Common myeloid progenitor, CD34-positive (primary cell): ENCODE results near the gene ASTN2.

Source experiments
- CTCF ChIA-PET: fragments of 350-600 bp; sonication (Branson Sonifier 250); formaldehyde crosslinking; loops from one replicate; lab custom pipeline; 2021; ENCODE audit warnings: antibody characterized with exemption; lab: Charles Lee
- POLR2A ChIA-PET: fragments of 350-600 bp; sonication (Branson Sonifier 250); formaldehyde crosslinking; loops from one replicate; lab custom pipeline; 2021; ENCODE audit warnings: antibody characterized with exemption; lab: Charles Lee
- DNase-seq, 3 donors: peaks; one replicate each; pipeline versions ENCODE4 v3.0.0 to v3.0.0-alpha.2; 2013
- H3K27ac ChIP-seq, 2 experiments: 1 replicate in 1 of 2; 2 replicates in 1 of 2; pipeline ENCODE4 v1.7.0; 2013; ENCODE audit warnings: inconsistent platforms in 2 of 2, low read length in 2 of 2, mild to moderate bottlenecking in 2 of 2, low read depth in 1 of 2, moderate library complexity in 1 of 2; ENCODE audit not compliant: severe bottlenecking in 2 of 2, insufficient read depth in 1 of 2, poor library complexity in 1 of 2
- H3K27me3 ChIP-seq, 5 experiments: replicated peaks in 2 of 5; 1 replicate in 3 of 5; 2 replicates in 2 of 5; pipeline versions ENCODE4 v1.6.1 to v1.7.0; 2013; ENCODE audit warnings: low read length in 4 of 5, mild to moderate bottlenecking in 2 of 5, moderate library complexity in 2 of 5, inconsistent platforms in 1 of 5; ENCODE audit not compliant: insufficient read depth in 5 of 5, control insufficient read depth in 4 of 5
- H3K36me3 ChIP-seq, 4 experiments: 1 replicate in 2 of 4; 2 replicates in 2 of 4; pipeline versions ENCODE4 v1.6.1 to v1.7.0; 2013; ENCODE audit warnings: low read length in 3 of 4, control low read depth in 1 of 4, mild to moderate bottlenecking in 1 of 4; ENCODE audit not compliant: control insufficient read depth in 4 of 4, insufficient read depth in 4 of 4
- H3K4me1 ChIP-seq, 4 experiments: 1 replicate in 3 of 4; 2 replicates in 1 of 4; pipeline versions ENCODE4 v1.6.1 to v1.7.1; 2013; ENCODE audit warnings: low read length in 3 of 4, mild to moderate bottlenecking in 3 of 4, control low read depth in 1 of 4, inconsistent platforms in 1 of 4, moderate library complexity in 1 of 4; ENCODE audit not compliant: control insufficient read depth in 4 of 4, insufficient read depth in 4 of 4; ENCODE audit errors: control extremely low read depth in 1 of 4
- H3K4me3 ChIP-seq, 7 experiments: 1 replicate in 4 of 7; 2 replicates in 3 of 7; pipeline versions ENCODE4 v1.5.1 to v1.7.0; 2013; ENCODE audit warnings: mild to moderate bottlenecking in 7 of 7, low read length in 6 of 7, moderate library complexity in 6 of 7, inconsistent platforms in 2 of 7, low read depth in 2 of 7, control low read depth in 1 of 7; ENCODE audit not compliant: insufficient read depth in 4 of 7, control insufficient read depth in 1 of 7; ENCODE audit errors: extremely low read depth in 1 of 7
- H3K9me3 ChIP-seq, 5 experiments: 1 replicate in 4 of 5; 2 replicates in 1 of 5; pipeline versions ENCODE4 v1.6.1 to v1.7.1; 2013; ENCODE audit warnings: low read length in 4 of 5, mild to moderate bottlenecking in 2 of 5, inconsistent platforms in 1 of 5, low read depth in 1 of 5, moderate library complexity in 1 of 5; ENCODE audit not compliant: control insufficient read depth in 4 of 5, insufficient read depth in 2 of 5; ENCODE audit errors: control extremely low read depth in 1 of 5
- WGBS: methylation state at CpG from one replicate; pipeline ENCODE4 v1.1.5; 2013; ENCODE audit not compliant: insufficient coverage; 5-methylcytosine and 5-hydroxymethylcytosine counted together

Gene ASTN2

GRCh38 chr9:116550696-116551436, 864.0 kb downstream of the ASTN2 start:
- Histone ChIP-seq H3K27ac (no peak overlapping the region), H3K36me3 (no peaks in the 10 kb centered on the region), H3K9me3 (no peaks in the 10 kb centered on the region), H3K4me1 (peaks cover 0 to 15% (median 6%) of the 10 kb centered on the region in 4 experiments), H3K4me3 (no peak overlapping the region), H3K27me3 (no peaks in the 10 kb centered on the region)
- peak in 1 of 3 donors; percentile 24 for DNase-seq
- CTCF ChIA-PET = no interaction called here
- 0% methylated on average over 2 of the region's 3 CpGs for WGBS
- POLR2A ChIA-PET = no interaction called here

- no peak for DNase-seq
- CTCF ChIA-PET = no interaction called here
- Histone ChIP-seq H3K9me3 (no peaks in the 10 kb centered on the region), H3K27me3 (no peaks in the 10 kb centered on the region), H3K27ac (no peak overlapping the region), H3K4me3 (no peak overlapping the region), H3K4me1 (peaks cover 0 to 15% (median 6%) of the 10 kb centered on the region in 4 experiments), H3K36me3 (no peaks in the 10 kb centered on the region)
- 86% methylated on average over 1 of the region's 5 CpGs for WGBS
- POLR2A ChIA-PET = no interaction called here
These were observed 864.8 kb downstream of the ASTN2 start for GRCh38 chr9:116549786-116550660.

GRCh38 chr9:116549061-116549664, 865.7 kb downstream of the ASTN2 start:
- WGBS = 39% methylated on average over 9 of the region's 9 CpGs
- H3K4me3 ChIP-seq = no peak overlapping the region
- peak; percentile 9 to 62 (median 34) for DNase-seq
- no peaks in the 10 kb centered on the region for H3K36me3 ChIP-seq
- H3K27me3 ChIP-seq = no peaks in the 10 kb centered on the region
- ChIA-PET CTCF (interaction anchor here (1.3 to 1.6 kb wide), 2 partner anchors 20 to 24 kb away, joined by 3 read pairs; no protein-coding TSS in a partner anchor), POLR2A (no interaction called here)
- no peaks in the 10 kb centered on the region for H3K9me3 ChIP-seq
- no peak overlapping the region for H3K27ac ChIP-seq
- peaks cover 0 to 15% (median 6%) of the 10 kb centered on the region in 4 experiments for H3K4me1 ChIP-seq

GRCh38 chr9:116547729-116548426, 867.0 kb downstream of the ASTN2 start:
- no peaks in the 10 kb centered on the region for H3K36me3 ChIP-seq
- peaks cover 0 to 15% (median 6%) of the 10 kb centered on the region in 4 experiments for H3K4me1 ChIP-seq
- DNase-seq = no peak
- no peak overlapping the region for H3K4me3 ChIP-seq
- ChIA-PET CTCF (interaction anchor here (1.3 to 1.6 kb wide), 2 partner anchors 22 kb away, joined by 3 read pairs; no protein-coding TSS in a partner anchor), POLR2A (no interaction called here)
- 96% methylated on average over 9 of the region's 11 CpGs for WGBS
- no peak overlapping the region for H3K27ac ChIP-seq
- no peaks in the 10 kb centered on the region for H3K9me3 ChIP-seq
- H3K27me3 ChIP-seq = no peaks in the 10 kb centered on the region

DNA sequence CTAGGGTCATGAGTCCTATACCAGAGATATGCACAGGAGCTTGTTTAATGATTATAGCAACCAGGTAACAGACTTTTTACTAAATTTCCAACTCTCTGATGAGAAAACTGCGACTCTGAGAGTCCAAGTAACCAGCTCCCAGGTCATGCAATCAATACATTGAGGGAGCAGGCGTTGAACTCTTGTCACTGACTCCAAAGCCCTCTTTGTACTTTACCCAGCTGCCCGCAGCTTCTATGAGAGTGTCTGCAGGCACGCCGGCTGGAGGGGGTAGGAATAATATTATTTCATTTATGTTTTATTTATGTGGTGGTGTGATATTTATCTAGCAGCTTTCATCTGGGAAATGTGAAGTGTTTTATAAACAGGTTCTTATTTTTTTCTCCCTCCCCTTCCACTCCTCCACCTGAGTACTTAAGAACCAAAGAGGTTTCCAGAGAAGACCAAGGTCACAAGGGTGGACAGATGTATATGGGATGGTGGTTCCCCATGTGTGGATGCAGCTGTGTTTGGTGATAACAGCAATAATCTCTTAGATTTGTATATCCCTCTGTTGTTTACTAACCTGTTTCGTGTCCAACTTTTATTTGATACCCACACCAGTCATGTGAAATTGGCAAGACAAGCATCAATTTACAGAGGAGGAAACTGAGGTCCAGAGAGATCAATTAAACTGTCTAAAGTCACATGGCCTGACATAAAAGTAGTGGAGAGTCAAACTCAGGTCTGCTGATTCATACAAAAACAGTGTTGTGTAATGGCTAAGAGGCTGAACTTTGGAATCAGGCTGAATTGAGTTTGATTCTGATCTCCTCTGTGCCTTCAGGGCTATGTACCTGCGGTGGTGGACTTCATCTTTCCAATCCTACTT, 867.9 kb downstream of the ASTN2 start:
- H3K4me3 ChIP-seq = no peak overlapping the region
- no peak for DNase-seq
- H3K27me3 ChIP-seq = no peaks in the 10 kb centered on the region
- H3K9me3 ChIP-seq = no peaks in the 10 kb centered on the region
- POLR2A ChIA-PET = no interaction called here
- no CpG with 5 or more reads among the region's 7 CpGs for WGBS
- H3K36me3 ChIP-seq = no peaks in the 10 kb centered on the region
- peaks cover 0 to 15% (median 6%) of the 10 kb centered on the region in 4 experiments for H3K4me1 ChIP-seq
- CTCF ChIA-PET = no interaction called here
- H3K27ac ChIP-seq = no peak overlapping the region

DNA sequence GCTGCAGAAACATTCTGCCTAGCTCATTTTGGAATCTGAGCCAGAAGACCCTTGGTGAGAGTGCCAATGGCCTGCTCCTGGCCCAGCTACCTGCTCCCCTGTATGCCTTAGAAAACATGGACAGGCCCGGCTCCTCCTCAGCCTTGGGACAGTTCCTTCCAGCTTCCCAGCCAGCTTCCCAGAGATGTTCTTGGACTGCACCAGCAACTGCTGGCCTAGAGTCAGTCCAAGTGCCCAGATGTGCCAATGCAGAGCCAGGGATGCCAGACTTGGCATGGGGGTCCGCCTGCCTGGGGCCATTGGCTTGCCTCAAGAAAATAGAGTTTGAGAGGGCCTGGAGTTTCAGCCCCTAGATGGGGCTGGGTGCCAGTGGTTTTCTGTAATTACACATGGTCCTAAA, 870.0 kb downstream of the ASTN2 start:
- 100% methylated on average over 1 of the region's 2 CpGs for WGBS
- Histone ChIP-seq H3K27me3 (no peaks in the 10 kb centered on the region), H3K4me1 (peaks cover 0 to 15% (median 0%) of the 10 kb centered on the region in 4 experiments), H3K36me3 (no peaks in the 10 kb centered on the region), H3K9me3 (no peaks in the 10 kb centered on the region), H3K27ac (no peak overlapping the region), H3K4me3 (no peak overlapping the region)
- CTCF ChIA-PET = interaction anchor here (0.8 kb wide), 1 partner anchor 24 kb away, joined by 3 read pairs; no protein-coding TSS in a partner anchor
- POLR2A ChIA-PET = no interaction called here
- no peak for DNase-seq
